HG02938 (cell line): ENCODE data around the gene RAP2C.
"Not testable (repeated sequence)": the region's sequence is repeated elsewhere in the genome, so short reads cannot be mapped to it uniquely, and the experiment has no call there.

Experiments
- ATAC-seq: cut with Tn5 transposase; IDR thresholded peaks from one replicate; pipeline ENCODE4 v1.9.1; 2021; ENCODE audit warnings: mild to moderate bottlenecking, moderate library complexity; ENCODE audit not compliant: unreplicated experiment

RAP2C gene

DNA sequence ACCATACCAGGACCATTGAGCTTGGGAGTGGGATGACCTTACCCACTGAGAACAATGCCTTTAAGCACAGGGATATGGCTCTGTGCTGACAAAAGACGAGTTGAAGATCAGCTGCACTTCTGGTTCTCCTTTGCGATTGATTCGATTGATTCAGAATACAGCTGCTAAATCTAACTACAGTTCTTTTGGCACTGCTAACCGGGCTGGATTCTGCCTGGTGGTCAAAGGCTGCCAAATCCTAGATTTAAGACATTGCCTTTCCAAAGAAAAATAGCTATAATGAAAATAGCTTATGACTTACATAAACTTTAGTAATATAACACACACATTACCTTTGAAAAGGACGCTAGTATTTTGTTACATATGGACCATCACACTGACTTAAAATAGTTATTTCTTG is 18.3 kb downstream of the RAP2C start:
- ATAC-seq = no peak

DNA sequence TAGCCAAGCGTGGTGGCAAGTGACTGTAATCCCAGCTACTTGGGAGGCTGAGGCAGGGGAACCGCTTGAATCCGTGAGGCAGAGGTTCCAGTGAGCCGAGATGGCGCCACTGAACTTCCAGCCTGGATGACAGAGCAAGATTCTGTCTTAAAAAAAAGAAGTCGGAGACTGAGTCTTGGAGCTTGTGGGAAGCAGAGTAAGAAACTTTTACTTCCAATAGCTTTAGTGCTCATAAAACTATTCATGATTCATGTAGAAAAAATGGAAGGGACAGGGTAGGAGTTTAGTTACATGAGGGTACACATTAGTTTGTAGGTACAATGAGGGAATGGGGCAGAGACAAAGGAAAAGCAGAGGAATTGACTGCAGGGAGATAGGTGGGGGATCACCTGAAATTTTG is 19.3 kb downstream of the RAP2C start:
- no peak for ATAC-seq

DNA sequence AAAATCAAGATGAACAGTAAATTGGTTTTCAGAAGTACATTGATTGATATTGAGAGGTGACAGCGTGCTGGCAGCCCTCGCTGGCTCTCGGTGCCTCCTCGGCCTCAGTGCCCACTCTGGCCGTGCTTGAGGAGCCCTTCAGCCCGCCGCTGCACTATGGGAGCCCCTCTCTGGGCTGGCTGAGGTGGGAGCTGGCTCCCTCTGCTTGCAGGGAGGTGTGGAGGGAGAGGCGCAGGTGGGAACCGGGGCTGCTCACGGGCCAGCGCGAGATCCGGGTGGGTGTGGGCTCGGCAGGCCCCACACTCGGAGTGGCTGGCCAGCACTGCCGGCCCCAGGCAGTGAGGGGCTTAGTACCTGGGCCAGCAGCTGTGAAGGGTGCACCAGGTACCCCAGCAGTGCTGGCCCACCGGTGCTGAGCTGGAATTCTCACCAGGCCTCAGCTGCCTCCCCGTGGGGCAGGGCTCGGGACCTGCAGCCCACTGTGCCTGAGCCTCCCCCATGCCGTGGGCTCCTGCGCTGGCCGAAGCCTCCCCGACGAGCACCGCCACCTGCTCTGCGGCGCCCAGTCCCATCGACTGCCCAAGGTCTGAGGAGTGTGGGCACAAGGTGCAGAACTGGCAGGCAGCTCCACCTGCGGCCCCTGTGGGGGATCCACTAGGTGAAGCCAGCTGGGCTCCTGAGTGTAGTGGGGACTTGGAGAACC is 25.2 kb downstream of the RAP2C start:
- ATAC-seq = no peak

DNA sequence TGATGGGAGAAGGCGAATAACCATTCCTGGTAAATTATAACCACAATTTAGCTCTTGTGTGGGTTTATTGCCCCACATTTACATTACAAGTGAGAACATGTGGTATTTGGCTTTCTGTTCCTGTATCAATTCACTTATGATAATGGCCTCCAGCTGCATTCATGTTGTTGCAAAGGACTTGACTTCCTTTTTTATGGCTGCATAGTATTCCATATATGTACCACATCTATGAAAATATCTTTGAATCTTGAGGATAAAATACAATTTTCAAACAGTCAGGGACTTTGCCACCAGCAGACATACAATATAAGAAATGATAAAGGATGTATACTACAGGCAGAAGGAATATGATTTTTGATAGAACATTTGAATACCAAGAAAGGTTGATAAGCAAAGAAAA is 27.3 kb downstream of the RAP2C start:
- no peak for ATAC-seq

DNA sequence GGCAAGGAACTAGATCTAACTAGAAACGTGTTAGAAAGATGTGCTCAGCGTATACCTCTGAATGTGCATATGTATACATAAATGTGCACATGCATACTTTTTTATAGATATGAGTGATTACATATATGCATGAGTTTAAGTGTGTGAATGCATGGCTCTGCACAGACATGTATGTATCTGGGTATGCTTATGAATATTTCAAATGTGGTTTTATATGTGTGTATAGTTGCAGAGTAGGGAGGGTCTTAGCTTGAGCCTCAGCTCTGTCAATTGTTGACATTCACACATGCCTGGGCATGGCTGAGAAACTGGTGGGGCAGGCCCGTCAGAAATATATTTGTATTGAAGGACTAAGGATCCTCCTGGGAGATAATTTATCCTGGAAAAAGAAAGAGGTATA is 31.1 kb downstream of the RAP2C start:
- ATAC-seq = no peak

DNA sequence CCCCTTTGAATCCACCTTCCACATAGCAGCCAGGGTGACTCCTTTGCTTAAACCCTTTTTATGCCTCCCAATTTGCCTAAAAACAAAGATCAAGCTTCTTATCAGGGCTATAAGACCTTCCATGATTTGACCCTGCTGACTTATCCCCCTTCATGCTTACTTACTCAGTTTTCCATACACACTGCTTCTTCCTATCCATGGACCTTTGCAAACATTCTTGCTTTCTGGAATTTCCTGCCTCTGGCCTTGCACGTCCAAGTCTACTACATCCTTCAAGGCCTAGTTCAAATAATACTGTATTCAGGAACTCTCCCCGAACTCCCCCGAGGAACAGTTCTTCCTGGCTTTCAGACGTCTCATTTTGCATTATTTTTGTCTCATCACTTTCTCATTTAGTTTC is 31.8 kb downstream of the RAP2C start:
- no peak for ATAC-seq

DNA sequence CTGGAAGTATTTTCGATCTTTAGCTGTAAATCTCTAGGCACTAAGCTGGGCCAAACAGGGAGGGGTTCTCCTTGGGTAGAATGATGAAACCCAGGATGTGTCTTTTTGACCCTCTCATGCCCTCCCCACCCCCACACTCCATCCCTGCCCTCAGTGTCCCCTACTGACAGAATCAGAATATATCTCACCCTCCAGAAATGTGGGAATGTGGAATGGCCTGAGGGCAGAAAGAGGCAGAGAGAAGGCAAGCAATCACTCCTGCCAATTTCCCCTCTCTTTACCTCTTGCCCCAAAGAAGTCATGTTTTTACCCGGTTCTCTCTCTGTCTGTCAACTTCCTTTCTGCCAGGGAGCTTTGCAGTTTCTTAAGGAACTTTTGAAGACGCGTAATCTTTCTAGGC is 34.4 kb downstream of the RAP2C start:
- ATAC-seq = no peak

DNA sequence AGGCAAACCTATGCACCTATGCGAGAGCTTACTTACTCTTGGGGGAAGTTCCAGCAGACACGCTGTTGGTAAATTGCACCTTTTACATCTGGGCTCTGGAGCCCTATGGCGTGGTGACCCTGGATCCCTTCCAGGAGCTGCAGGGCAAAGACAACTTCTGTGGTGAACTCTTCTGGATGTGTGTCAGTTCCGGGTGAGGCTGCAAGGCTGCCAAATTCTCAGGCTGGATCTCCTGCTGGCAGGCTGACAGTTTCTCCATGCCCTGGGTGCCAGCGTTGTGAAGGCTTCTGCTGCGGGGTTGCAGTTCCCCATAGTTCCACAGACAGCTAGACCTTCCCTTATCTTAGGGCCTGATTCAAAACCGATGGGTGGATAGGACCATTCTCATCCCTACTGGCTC is 37.9 kb downstream of the RAP2C start:
- no peak for ATAC-seq

DNA sequence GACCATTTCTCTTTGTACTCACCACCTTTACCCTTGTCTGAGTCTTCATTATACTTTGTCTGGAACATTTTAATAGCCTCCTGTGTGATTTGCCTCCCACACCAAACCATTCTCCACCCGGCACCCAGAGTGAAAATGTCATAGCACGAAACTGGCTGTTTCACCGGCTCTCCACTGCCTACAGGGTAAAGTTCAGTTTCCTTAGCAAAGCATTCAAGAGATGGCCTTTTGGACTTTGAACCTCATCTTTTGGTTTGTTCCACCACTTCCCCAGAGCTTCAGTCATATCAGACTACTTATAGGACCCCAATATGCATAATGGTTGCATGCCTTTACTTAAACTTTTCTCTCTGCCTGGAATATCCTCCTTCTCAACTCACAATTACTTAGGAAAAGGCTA is 38.3 kb downstream of the RAP2C start:
- no peak for ATAC-seq

DNA sequence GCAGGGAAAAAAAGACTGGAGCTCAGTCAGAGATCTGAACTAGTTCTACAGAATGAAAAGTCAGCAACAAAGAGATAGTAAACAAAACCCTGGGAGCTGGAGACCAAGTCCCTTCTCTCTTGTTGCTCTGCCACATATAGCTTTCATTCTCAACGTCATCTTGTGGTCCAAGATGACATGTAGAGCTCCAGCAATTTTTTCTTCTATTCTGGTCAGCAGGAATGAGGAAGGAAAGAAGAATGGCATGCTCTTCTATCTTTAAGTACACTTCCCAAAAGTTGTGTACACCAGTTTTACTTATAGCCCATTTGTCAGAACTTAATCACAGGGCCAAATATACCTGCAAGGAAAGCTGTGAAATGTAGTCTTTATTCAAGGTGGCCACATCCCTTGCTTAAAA is 45.6 kb downstream of the RAP2C start:
- ATAC-seq = no peak

DNA sequence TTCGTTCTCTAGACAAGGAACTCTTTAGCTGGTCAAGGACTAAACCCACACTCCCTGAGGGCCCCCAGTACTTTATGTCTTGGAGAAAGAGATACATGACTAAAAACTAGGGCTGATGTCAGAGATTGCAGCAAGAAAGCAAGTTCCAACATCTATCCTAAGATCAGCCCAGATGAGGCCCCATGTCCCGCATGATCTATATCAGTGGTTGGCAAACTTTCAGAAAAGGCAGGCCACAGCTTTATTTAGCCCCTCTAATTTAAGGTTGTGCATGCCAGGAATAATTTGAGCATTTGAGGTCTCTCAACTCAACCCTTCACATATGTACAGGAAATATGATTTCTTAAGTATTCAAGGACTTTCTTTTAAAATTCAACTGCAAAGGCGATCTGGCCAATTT is 47.4 kb downstream of the RAP2C start:
- no peak for ATAC-seq

DNA sequence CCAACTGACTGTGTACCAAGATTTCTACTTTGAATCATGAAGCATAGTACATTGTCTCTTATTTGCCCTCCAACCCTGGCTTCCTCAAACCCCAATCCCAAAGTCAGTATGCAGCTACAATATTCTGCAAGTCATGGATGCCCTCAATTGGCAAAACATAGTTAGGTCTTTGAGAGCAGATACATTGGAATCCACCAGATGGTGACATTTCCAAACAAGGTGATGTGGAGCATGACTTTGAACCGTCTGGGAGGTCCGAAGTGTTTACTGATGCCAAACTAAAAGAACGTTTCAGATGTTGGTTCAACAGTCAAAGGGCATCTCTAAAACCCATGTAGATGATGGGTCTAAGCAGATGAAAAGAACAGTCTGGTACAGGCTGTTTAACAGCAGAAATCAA is 47.8 kb downstream of the RAP2C start:
- ATAC-seq = no peak

DNA sequence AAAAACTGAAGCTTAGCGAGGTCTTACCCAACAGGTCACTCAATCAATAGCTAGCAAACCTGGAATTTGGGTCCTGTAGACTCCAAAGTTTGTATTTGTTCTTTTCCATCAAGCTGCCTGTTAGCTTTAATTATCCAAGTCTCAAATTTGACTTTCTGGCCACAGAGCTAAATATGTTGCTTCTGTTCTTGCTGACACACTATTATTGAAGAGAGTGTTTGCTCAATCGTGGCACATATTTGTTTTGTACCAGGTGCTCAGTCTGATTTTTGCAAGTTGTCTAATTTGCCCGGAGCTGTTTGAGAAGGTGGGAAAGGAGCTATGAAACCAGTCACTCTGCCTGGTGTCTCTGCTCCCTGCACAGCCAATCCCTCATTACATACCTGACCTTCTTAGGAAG is 49.7 kb downstream of the RAP2C start:
- no peak for ATAC-seq

DNA sequence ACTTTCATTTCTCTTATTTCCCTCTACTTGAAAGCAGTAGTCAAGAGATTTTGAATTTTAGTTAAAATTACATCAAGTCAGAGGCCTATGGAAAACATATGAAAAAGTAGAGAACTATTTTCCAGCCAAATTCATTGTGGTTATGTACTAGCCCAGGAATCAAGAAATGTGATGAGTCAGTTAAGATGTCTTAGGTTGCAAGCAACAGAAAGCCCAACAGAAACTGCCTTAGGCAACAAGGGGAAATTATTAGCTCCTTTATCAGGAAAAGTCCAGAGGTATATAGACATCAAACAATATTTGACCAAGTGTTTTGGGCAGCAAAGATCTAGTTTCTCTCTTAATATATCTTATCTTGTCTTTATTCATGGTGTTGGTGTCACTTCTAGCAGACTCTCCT is 53.6 kb downstream of the RAP2C start:
- ATAC-seq = no peak

DNA sequence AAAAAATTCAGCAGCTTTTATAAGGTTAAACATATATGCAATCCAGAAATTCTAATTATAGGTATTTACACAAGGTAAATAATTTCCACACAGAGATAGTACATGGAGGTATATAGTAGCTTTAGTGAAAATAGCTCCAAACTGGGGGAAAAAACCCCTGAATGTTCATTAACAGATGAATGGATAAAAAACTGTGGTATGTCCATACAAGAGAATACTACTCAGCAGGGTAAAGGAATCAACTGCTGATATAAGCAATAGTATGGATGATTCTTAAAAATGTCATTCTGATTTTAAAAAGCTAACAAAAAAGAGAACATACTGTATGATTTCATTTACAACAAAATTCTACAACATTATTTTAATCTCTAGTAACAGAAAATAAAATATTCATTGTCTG is 54.2 kb downstream of the RAP2C start:
- no peak for ATAC-seq

DNA sequence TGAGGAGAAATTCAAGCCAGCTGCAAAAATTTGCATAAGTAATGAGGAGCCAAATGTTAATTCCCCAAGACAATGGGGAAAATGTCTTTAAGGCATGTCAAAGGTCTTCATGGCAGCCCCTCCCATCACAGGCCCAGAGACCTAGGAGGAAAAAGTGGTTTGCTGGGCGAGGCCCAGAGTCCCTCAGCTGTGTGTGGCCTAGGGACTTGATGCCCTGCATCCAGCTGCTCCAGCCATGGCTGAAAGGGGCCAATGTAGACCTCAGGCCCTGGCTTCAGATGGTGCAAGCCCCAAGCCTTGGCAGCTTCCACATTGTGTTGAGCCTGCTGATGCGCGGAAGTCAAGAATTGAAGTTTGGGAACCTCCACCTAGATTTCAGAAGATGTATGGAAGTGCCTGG is 56.2 kb downstream of the RAP2C start:
- ATAC-seq = not testable (repeated sequence)

DNA sequence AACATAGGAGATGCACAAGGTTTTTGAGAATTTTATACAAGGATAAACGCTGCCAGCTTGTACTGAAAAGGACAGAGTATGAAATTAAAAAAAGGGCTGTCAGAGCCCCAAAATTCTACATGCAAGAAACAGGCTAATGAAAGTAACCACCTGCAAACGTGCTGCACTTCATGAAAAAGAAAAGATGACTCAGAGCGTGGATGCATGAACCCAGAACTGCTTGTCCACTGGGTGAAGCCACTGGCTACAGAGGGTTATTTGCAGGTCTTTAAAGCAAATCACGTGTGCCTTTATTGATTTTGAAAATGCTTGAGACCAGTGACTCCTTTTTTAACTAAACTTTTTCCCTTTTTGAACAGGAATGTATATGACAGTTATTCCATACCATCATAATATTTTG is 66.1 kb downstream of the RAP2C start:
- ATAC-seq = no peak
